ENCODE results near the gene ABCC4.

The ABCC4 gene

GRCh38 chr13:95301183-95301967 is at the start of gene ABCC4:
Gene ABCC4, minus strand, starts transcription at chr13:95301451. Its CDS starts 137 bp downstream, at chr13:95301314.
- DNase-seq: peak; percentile 79

- DNase-seq: no peak
These were observed 48.0 kb upstream of the ABCC4 start for GRCh38 chr13:95349267-95349666.

- no peak for DNase-seq
These were observed 42.7 kb upstream of the ABCC4 start for GRCh38 chr13:95343944-95344343.

GRCh38 chr13:95341441-95341840 is 40.2 kb upstream of the ABCC4 start:
- DNase-seq: no peak

GRCh38 chr13:95338905-95339304 is 37.7 kb upstream of the ABCC4 start:
- no peak for DNase-seq

- no peak for DNase-seq
These were observed 36.3 kb upstream of the ABCC4 start for GRCh38 chr13:95337597-95337996.

- DNase-seq: no peak
These were observed 34.4 kb upstream of the ABCC4 start for GRCh38 chr13:95335667-95336066.

GRCh38 chr13:95328386-95328785 is 27.1 kb upstream of the ABCC4 start:
- DNase-seq: no peak

GRCh38 chr13:95327190-95327589 is 25.9 kb upstream of the ABCC4 start:
- DNase-seq: no peak

- no peak for DNase-seq
These were observed 25.4 kb upstream of the ABCC4 start for GRCh38 chr13:95326695-95327094.

- no peak for DNase-seq
These were observed 24.2 kb upstream of the ABCC4 start for GRCh38 chr13:95325485-95325884.

GRCh38 chr13:95323930-95324662 is 22.8 kb upstream of the ABCC4 start:
- DNase-seq: no peak

- no peak for DNase-seq
These were observed 18.5 kb upstream of the ABCC4 start for GRCh38 chr13:95319551-95320274.

GRCh38 chr13:95317039-95317989 is 16.1 kb upstream of the ABCC4 start:
- no peak for DNase-seq

GRCh38 chr13:95315752-95316151 is 14.5 kb upstream of the ABCC4 start:
- no peak for DNase-seq

GRCh38 chr13:95307507-95307906 is 6.3 kb upstream of the ABCC4 start:
- DNase-seq: no peak

GRCh38 chr13:95304453-95304852 is 3.2 kb upstream of the ABCC4 start:
- DNase-seq: no peak

GRCh38 chr13:95301968-95302393 is 730 bp upstream of the ABCC4 start:
- DNase-seq: no peak

- DNase-seq: peak; percentile 66
These were observed 547 bp downstream of the ABCC4 start for GRCh38 chr13:95300625-95301182.

- DNase-seq: no peak
These were observed 2.2 kb downstream of the ABCC4 start for GRCh38 chr13:95298971-95299621.

- no peak for DNase-seq
These were observed 2.9 kb downstream of the ABCC4 start for GRCh38 chr13:95298169-95298965.

Measured in activated CD4-positive, alpha-beta T cell treated with anti-CD3 and anti-CD28 coated beads, Interleukin-10, Interleukin-2, amounts not matched to agents 100 ng/mL and 50 ng/mL, durations not matched to agents 16 hours and 8 hours (primary cell).